ENCODE results near the gene SMCP. TPM values are rescaled to one million over a fixed set of nuclear protein-coding genes. Genes with fewer than 3 reads are reported as not detected.

Gene SMCP
- total and polyA plus RNA-seq, 2 donors (not counting 1 experiment from before 2014, with no cell fraction given): 0.12 to 0.17 TPM

DNA sequence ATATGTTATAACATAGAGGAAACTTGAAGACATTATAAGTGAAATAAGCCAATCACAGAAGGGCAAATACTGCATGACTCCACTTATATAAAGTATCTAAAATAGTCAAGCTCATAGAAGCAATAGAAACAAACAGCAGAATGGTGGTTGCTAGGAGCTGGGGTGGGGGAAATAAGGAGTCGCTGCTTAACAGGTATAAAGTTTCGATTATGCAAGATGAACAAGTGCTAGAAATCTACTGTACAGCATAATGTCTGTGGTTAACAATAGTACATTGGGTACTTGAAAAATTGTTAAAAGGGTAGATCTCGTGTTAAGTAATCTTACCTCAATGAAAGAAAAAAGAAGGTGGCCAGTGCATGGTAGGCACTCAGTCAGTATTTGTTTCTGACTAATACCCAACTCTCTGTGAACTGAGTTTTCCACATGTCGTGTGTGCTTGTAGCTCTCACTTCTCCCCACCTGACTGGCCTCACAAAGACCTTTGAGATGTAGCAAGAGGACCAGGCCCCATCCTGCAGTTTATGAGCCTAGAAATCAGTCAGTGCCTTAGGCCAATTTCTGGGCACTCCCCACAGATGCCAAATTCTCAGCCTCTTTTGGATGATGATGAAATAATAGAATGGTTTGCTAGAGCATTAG, 54.2 kb downstream of the SMCP start:
- no peak for TF ChIP-seq EZH2 (IDR thresholded peaks at IDR 0.05; ENCODE audit: low read length, missing control alignments)
- TF ChIP-seq, protein P1, sequence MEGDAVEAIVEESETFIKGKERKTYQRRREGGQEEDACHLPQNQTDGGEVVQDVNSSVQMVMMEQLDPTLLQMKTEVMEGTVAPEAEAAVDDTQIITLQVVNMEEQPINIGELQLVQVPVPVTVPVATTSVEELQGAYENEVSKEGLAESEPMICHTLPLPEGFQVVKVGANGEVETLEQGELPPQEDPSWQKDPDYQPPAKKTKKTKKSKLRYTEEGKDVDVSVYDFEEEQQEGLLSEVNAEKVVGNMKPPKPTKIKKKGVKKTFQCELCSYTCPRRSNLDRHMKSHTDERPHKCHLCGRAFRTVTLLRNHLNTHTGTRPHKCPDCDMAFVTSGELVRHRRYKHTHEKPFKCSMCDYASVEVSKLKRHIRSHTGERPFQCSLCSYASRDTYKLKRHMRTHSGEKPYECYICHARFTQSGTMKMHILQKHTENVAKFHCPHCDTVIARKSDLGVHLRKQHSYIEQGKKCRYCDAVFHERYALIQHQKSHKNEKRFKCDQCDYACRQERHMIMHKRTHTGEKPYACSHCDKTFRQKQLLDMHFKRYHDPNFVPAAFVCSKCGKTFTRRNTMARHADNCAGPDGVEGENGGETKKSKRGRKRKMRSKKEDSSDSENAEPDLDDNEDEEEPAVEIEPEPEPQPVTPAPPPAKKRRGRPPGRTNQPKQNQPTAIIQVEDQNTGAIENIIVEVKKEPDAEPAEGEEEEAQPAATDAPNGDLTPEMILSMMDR (conservative IDR thresholded peaks at IDR 0.05 in 1 of 2, IDR thresholded peaks at IDR 0.05 in 1 of 2; ENCODE audit: low read depth in 1 of 2, low read length in 2 of 2): no peak

DNA sequence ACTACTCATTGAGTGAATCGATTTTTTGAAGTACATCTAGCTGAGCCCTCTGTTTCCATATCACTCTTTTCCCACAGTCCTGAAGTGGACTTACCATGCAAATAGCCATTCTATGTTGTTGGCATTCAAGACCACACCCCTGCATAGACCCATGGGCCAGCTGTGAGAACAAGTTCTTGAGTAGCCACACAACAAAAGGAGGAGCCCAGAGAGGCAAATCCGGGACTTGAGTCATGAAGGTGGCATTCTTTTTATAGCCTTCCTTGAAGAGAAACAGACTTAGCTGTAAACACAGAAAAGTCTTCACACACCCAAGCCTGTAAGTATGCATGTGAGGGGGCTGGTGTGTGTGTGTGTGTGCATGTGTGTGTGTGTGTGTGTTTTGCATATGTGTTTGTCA, 55.1 kb downstream of the SMCP start:
- Histone ChIP-seq H3K79me2 (ENCODE audit: control insufficient read depth, insufficient read depth, low read length) (no peaks in the 10 kb centered on the region), H3K9me3 (ENCODE audit: control insufficient read depth, insufficient read depth, low read depth, low read length) (no peaks in the 10 kb centered on the region), H3K27me3 (ENCODE audit: control insufficient read depth, insufficient read depth, low read length) (no peaks in the 10 kb centered on the region), H2AFZ (ENCODE audit: low read length) (no peak overlapping the region), H3K4me1 (ENCODE audit: control insufficient read depth, extremely low read depth, insufficient read depth, low read length) (no peaks in the 10 kb centered on the region), H3K4me3 (replicated peaks in 1 of 4; ENCODE audit: control extremely low read depth in 1 of 4, insufficient read depth in 1 of 4, low read depth in 3 of 4, low read length in 4 of 4) (no peak overlapping the region), H3K27ac (ENCODE audit: insufficient read depth, low read length) (no peak overlapping the region), H3K4me2 (ENCODE audit: extremely low read depth, insufficient read depth, low read length) (no peak overlapping the region), H4K20me1 (ENCODE audit: control insufficient read depth, extremely low read depth, insufficient read depth, low read length) (no peaks in the 10 kb centered on the region), H3K36me3 (ENCODE audit: control insufficient read depth, insufficient read depth, low read length) (no peaks in the 10 kb centered on the region), H3K9ac (ENCODE audit: insufficient read depth, low read length) (no peak overlapping the region)
- DNase-seq (ENCODE audit: low read depth in 2 of 2): no peak
- TF ChIP-seq, protein P1 (conservative IDR thresholded peaks at IDR 0.05 in 1 of 2, IDR thresholded peaks at IDR 0.05 in 1 of 2; ENCODE audit: low read depth in 1 of 2, low read length in 2 of 2): no peak
- TF ChIP-seq EZH2 (IDR thresholded peaks at IDR 0.05; ENCODE audit: low read length, missing control alignments): no peak

More for the DNA sequence above, 54.2 kb downstream of the SMCP start:
- H3K79me2 ChIP-seq (ENCODE audit: control insufficient read depth, insufficient read depth, low read length): no peaks in the 10 kb centered on the region
- no peaks in the 10 kb centered on the region for H3K27me3 ChIP-seq (ENCODE audit: control insufficient read depth, insufficient read depth, low read length)
- no peaks in the 10 kb centered on the region for H3K36me3 ChIP-seq (ENCODE audit: control insufficient read depth, insufficient read depth, low read length)
- H3K4me2 ChIP-seq (ENCODE audit: extremely low read depth, insufficient read depth, low read length): no peak overlapping the region
- H4K20me1 ChIP-seq (ENCODE audit: control insufficient read depth, extremely low read depth, insufficient read depth, low read length): no peaks in the 10 kb centered on the region
- H3K4me3 ChIP-seq (replicated peaks in 1 of 4; ENCODE audit: control extremely low read depth in 1 of 4, insufficient read depth in 1 of 4, low read depth in 3 of 4, low read length in 4 of 4): no peak overlapping the region
- H3K9me3 ChIP-seq (ENCODE audit: control insufficient read depth, insufficient read depth, low read depth, low read length): no peaks in the 10 kb centered on the region
- H2AFZ ChIP-seq (ENCODE audit: low read length): no peak overlapping the region
- no peak for DNase-seq (ENCODE audit: low read depth in 2 of 2)
- H3K4me1 ChIP-seq (ENCODE audit: control insufficient read depth, extremely low read depth, insufficient read depth, low read length): no peaks in the 10 kb centered on the region
- H3K27ac ChIP-seq (ENCODE audit: insufficient read depth, low read length): no peak overlapping the region
- no peak overlapping the region for H3K9ac ChIP-seq (ENCODE audit: insufficient read depth, low read length)

Other genes with a start within 250 kb of the SMCP start
- not detected in 2 replicates for gene LCE2D, start 214.9 kb upstream of the SMCP start, total RNA-seq
- gene LCE2D, start 214.9 kb upstream of the SMCP start, polyA plus RNA-seq: not detected in 2 replicates
- not detected in 2 replicates for gene LCE2C, start 203.0 kb upstream of the SMCP start, total RNA-seq
- 0.12 and 1.5 TPM in 2 replicates for gene LCE2C, start 203.0 kb upstream of the SMCP start, polyA plus RNA-seq
- gene LCE2B, start 192.2 kb upstream of the SMCP start, total RNA-seq: not detected in 2 replicates
- gene LCE2B, start 192.2 kb upstream of the SMCP start, polyA plus RNA-seq: 0.17 and 0.53 TPM in 2 replicates
- 0.33 TPM in 1 of 2 replicates, not detected in the other for gene LCE2A, start 180.0 kb upstream of the SMCP start, total RNA-seq
- 0.91 and 8.1 TPM in 2 replicates for gene LCE2A, start 180.0 kb upstream of the SMCP start, polyA plus RNA-seq
- gene LCE4A, start 170.2 kb upstream of the SMCP start, total RNA-seq: not detected in 2 replicates
- not detected in 2 replicates for gene LCE4A, start 170.2 kb upstream of the SMCP start, polyA plus RNA-seq
- gene KPRP, start 120.3 kb upstream of the SMCP start, total RNA-seq: not detected in 2 replicates
- gene KPRP, start 120.3 kb upstream of the SMCP start, polyA plus RNA-seq: 0.33 and 0.63 TPM in 2 replicates
- gene LCE1F, start 103.2 kb upstream of the SMCP start, total RNA-seq: not detected in 2 replicates
- gene LCE1F, start 103.2 kb upstream of the SMCP start, polyA plus RNA-seq: not detected in 2 replicates
- gene LCE1E, start 92.1 kb upstream of the SMCP start, total RNA-seq: not detected in 2 replicates
- gene LCE1E, start 92.1 kb upstream of the SMCP start, polyA plus RNA-seq: 0.08 and 0.14 TPM in 2 replicates
- gene LCE1D, start 81.6 kb upstream of the SMCP start, total RNA-seq: not detected in 2 replicates
- gene LCE1D, start 81.6 kb upstream of the SMCP start, polyA plus RNA-seq: not detected in 2 replicates
- gene LCE1C, start 71.7 kb upstream of the SMCP start, total RNA-seq: not detected in 2 replicates
- gene LCE1C, start 71.7 kb upstream of the SMCP start, polyA plus RNA-seq: not detected in 2 replicates
- not detected in 2 replicates for gene LCE1B, start 66.4 kb upstream of the SMCP start, total RNA-seq
- gene LCE1B, start 66.4 kb upstream of the SMCP start, polyA plus RNA-seq: not detected in 2 replicates
- gene LCE1A, start 50.8 kb upstream of the SMCP start, total RNA-seq: not detected in 2 replicates
- gene LCE1A, start 50.8 kb upstream of the SMCP start, polyA plus RNA-seq: not detected in 2 replicates
- gene LCE6A, start 35.5 kb upstream of the SMCP start, total RNA-seq: not detected in 2 replicates
- not detected in 2 replicates for gene LCE6A, start 35.5 kb upstream of the SMCP start, polyA plus RNA-seq
- not detected in 2 replicates for gene LCE7A, start 18.3 kb upstream of the SMCP start, total RNA-seq
- gene LCE7A, start 18.3 kb upstream of the SMCP start, polyA plus RNA-seq: not detected in 2 replicates
- not detected in 2 replicates for gene IVL, start 30.2 kb downstream of the SMCP start, total RNA-seq
- gene IVL, start 30.2 kb downstream of the SMCP start, polyA plus RNA-seq: 0.10 and 0.34 TPM in 2 replicates
- not detected in 2 replicates for gene SPRR5, start 68.9 kb downstream of the SMCP start, total RNA-seq
- not detected in 2 replicates for gene SPRR5, start 68.9 kb downstream of the SMCP start, polyA plus RNA-seq
- gene SPRR4, start 92.3 kb downstream of the SMCP start, total RNA-seq: not detected in 2 replicates
- not detected in 2 replicates for gene SPRR4, start 92.3 kb downstream of the SMCP start, polyA plus RNA-seq
- not detected in 2 replicates for gene SPRR1A, start 105.8 kb downstream of the SMCP start, total RNA-seq
- not detected in 2 replicates for gene SPRR1A, start 105.8 kb downstream of the SMCP start, polyA plus RNA-seq
- not detected in 2 replicates for gene SPRR3, start 123.4 kb downstream of the SMCP start, total RNA-seq
- gene SPRR3, start 123.4 kb downstream of the SMCP start, polyA plus RNA-seq: not detected in 2 replicates
- not detected in 2 replicates for gene SPRR1B, start 152.9 kb downstream of the SMCP start, total RNA-seq
- gene SPRR1B, start 152.9 kb downstream of the SMCP start, polyA plus RNA-seq: not detected in 2 replicates
- not detected in 2 replicates for gene SPRR2D, start 162.8 kb downstream of the SMCP start, total RNA-seq
- not detected in 2 replicates for gene SPRR2D, start 162.8 kb downstream of the SMCP start, polyA plus RNA-seq
- gene SPRR2A, start 179.2 kb downstream of the SMCP start, total RNA-seq: not detected in 2 replicates
- not detected in 2 replicates for gene SPRR2A, start 179.2 kb downstream of the SMCP start, polyA plus RNA-seq
- gene SPRR2B, start 193.3 kb downstream of the SMCP start, total RNA-seq: not detected in 2 replicates
- gene SPRR2B, start 193.3 kb downstream of the SMCP start, polyA plus RNA-seq: not detected in 2 replicates
- not detected in 2 replicates for gene SPRR2E, start 216.2 kb downstream of the SMCP start, total RNA-seq
- gene SPRR2E, start 216.2 kb downstream of the SMCP start, polyA plus RNA-seq: not detected in 2 replicates
- not detected in 2 replicates for gene SPRR2F, start 235.2 kb downstream of the SMCP start, total RNA-seq
- gene SPRR2F, start 235.2 kb downstream of the SMCP start, polyA plus RNA-seq: not detected in 2 replicates